ENCODE data around the gene SOX6. TPM values are rescaled to one million over a fixed set of nuclear protein-coding genes. Genes with fewer than 3 reads are reported as not detected.

Gene SOX6
- total and polyA plus RNA-seq, 12 donors = 0.71 to 13.9 (median 6.7) TPM

DNA sequence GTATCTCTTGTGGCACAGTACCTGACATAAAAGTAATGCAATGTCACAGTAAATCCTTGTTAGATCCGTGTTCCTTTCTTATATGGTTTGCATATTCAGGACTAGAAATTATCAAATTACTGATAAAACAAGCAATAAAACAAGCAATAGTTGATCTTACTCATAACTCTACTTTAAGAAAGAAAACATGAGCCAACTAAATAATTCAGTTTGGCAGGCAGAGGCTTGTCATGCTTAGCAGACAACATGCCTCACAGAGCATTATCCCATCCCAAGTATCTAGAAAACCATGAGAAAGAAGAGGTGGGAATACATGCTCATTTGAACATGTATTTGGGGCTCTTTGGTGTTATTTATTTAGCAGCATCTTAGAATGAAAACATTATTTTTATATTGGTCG lies 241.9 kb downstream of the SOX6 start:
- H3K4me3 ChIP-seq = no peak overlapping the region
- 71 to 78% (median 73%) methylated on average over 2 of the region's 2 CpGs for WGBS, 4 donors
- intact Hi-C loops (cut with DNase I) = no loop called here

DNA sequence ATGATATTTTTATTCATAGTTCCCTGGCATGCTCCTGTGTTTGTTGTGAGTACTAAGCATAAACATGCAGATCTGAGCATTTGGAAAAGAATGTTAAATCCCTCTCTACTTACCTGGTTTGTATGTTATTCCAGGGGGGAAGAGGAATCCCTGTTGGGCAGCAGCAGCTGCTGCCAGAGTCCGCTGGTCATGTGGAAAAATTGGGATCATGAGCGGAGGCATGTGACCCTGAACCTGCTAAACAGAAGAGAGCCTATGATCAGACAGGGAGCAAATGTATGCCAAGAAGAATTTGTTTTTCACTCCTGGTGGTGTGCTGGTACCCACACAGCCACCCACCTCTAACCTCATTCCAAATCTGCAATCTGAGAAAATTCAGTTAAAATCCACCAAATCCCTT lies 244.7 kb downstream of the SOX6 start:
- H3K4me3 ChIP-seq = peak overlapping the region in 2 of 4 donors; percentile 6 to 35
- intact Hi-C loops (cut with DNase I) = no loop called here

More for the DNA sequence above, 241.9 kb downstream of the SOX6 start:
- Histone ChIP-seq H3K27ac (no peak overlapping the region), H3K4me1 (replicated peaks in 1 of 2) (peaks cover 5 to 23% of the 10 kb centered on the region in 2 donors), H3K36me3 (replicated peaks in 1 of 2) (no peaks in the 10 kb centered on the region), H3K9me3 (replicated peaks in 1 of 3) (no peaks in the 10 kb centered on the region), H3K27me3 (no peaks in the 10 kb centered on the region)
- DNase-seq = no peak
- TF ChIP-seq POLR2A (IDR thresholded peaks at IDR 0.05) = no peak
- TF ChIP-seq, protein P1, sequence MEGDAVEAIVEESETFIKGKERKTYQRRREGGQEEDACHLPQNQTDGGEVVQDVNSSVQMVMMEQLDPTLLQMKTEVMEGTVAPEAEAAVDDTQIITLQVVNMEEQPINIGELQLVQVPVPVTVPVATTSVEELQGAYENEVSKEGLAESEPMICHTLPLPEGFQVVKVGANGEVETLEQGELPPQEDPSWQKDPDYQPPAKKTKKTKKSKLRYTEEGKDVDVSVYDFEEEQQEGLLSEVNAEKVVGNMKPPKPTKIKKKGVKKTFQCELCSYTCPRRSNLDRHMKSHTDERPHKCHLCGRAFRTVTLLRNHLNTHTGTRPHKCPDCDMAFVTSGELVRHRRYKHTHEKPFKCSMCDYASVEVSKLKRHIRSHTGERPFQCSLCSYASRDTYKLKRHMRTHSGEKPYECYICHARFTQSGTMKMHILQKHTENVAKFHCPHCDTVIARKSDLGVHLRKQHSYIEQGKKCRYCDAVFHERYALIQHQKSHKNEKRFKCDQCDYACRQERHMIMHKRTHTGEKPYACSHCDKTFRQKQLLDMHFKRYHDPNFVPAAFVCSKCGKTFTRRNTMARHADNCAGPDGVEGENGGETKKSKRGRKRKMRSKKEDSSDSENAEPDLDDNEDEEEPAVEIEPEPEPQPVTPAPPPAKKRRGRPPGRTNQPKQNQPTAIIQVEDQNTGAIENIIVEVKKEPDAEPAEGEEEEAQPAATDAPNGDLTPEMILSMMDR (IDR thresholded peaks at IDR 0.05) = no peak

DNA sequence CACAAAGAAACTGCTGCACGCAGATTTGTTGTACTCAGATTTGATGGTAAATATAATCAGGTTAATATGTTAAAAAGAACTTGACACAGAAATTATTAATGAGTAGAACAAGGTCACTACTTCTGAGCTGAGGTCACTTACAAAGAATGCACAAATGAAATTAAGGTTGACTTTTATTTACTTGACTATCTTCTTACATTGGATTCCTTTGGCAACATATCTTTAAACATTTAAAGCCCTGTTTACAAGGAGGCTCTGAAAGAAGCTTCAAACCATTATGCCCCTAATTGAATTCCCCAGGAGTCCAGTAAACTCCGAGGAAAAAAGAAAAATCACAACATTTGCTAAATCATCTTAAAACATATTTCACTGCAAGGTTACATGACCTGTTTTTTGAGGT lies 245.5 kb downstream of the SOX6 start:
- Histone ChIP-seq H3K27me3 (no peaks in the 10 kb centered on the region), H3K9me3 (replicated peaks in 1 of 3) (no peaks in the 10 kb centered on the region), H3K4me3 (peak overlapping the region in 2 of 4 donors; percentile 6 to 35), H3K36me3 (replicated peaks in 1 of 2) (no peaks in the 10 kb centered on the region), H3K27ac (no peak overlapping the region), H3K4me1 (replicated peaks in 1 of 2) (peaks cover 5 to 23% of the 10 kb centered on the region in 2 donors)
- intact Hi-C loops (cut with DNase I) = no loop called here
- TF ChIP-seq, protein P1 (IDR thresholded peaks at IDR 0.05) = no peak
- no peak for TF ChIP-seq POLR2A (IDR thresholded peaks at IDR 0.05)
- 28 to 36% (median 32%) methylated on average over 2 of the region's 2 CpGs for WGBS, 4 donors
- DNase-seq = no peak

More for the DNA sequence above, 244.7 kb downstream of the SOX6 start:
- TF ChIP-seq POLR2A (IDR thresholded peaks at IDR 0.05) = no peak
- Histone ChIP-seq H3K9me3 (replicated peaks in 1 of 3) (no peaks in the 10 kb centered on the region), H3K4me1 (replicated peaks in 1 of 2) (peaks cover 5 to 23% of the 10 kb centered on the region in 2 donors), H3K27ac (no peak overlapping the region), H3K36me3 (replicated peaks in 1 of 2) (no peaks in the 10 kb centered on the region), H3K27me3 (no peaks in the 10 kb centered on the region)
- WGBS, 4 donors = 35 to 67% (median 57%) methylated on average over 2 of the region's 2 CpGs
- DNase-seq = peak in 5 of 7 donors; percentile 15 to 51 (median 25)

DNA sequence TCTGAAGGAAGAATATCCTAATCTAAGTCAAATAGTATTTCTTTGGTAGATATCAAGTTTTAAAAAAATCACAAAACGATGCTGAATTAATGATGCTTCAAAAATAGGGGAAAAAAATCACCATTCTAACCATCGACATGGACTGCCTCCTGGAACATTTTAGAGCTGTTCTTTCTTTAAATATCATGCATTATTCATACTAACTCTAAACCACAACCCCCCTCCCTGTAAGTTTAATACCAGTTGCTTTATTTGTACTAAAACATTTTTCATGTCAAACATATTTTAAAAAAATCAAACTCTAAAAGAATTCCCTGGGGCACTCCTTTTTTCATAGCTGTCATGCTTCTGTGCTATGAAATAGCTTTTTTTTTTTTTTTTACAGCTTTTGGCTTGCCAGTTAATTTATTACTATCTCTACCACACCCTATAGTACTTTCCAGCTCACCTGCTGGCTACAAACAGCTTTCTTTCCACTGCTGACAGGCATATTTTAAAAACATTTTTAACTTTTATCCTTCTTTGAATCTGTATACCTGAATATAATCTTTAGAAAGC lies 256.9 kb downstream of the SOX6 start:
- Histone ChIP-seq H3K4me3 (no peak overlapping the region), H3K27me3 (no peaks in the 10 kb centered on the region), H3K36me3 (replicated peaks in 1 of 2) (no peaks in the 10 kb centered on the region), H3K27ac (no peak overlapping the region), H3K9me3 (replicated peaks in 1 of 3) (peaks cover 0 to 3% (median 0%) of the 10 kb centered on the region in 3 donors), H3K4me1 (replicated peaks in 1 of 2) (no peaks in the 10 kb centered on the region)
- no peak for DNase-seq
- intact Hi-C loops (cut with DNase I) = no loop called here
- WGBS, 4 donors = 83 to 90% (median 85%) methylated on average over 2 of the region's 2 CpGs
- TF ChIP-seq POLR2A (IDR thresholded peaks at IDR 0.05) = no peak
- TF ChIP-seq, protein P1 (IDR thresholded peaks at IDR 0.05) = no peak
